Measurements from ENCODE around the gene ASCC1. TPM values are rescaled to one million over a fixed set of nuclear protein-coding genes. Genes with fewer than 3 reads are reported as not detected.

ASCC1 gene
- total and polyA plus RNA-seq, 2 of the 13 experiments (the other 11 are each of a cell fraction or from before 2014, with no cell fraction given): 21.6 to 30.1 TPM

DNA sequence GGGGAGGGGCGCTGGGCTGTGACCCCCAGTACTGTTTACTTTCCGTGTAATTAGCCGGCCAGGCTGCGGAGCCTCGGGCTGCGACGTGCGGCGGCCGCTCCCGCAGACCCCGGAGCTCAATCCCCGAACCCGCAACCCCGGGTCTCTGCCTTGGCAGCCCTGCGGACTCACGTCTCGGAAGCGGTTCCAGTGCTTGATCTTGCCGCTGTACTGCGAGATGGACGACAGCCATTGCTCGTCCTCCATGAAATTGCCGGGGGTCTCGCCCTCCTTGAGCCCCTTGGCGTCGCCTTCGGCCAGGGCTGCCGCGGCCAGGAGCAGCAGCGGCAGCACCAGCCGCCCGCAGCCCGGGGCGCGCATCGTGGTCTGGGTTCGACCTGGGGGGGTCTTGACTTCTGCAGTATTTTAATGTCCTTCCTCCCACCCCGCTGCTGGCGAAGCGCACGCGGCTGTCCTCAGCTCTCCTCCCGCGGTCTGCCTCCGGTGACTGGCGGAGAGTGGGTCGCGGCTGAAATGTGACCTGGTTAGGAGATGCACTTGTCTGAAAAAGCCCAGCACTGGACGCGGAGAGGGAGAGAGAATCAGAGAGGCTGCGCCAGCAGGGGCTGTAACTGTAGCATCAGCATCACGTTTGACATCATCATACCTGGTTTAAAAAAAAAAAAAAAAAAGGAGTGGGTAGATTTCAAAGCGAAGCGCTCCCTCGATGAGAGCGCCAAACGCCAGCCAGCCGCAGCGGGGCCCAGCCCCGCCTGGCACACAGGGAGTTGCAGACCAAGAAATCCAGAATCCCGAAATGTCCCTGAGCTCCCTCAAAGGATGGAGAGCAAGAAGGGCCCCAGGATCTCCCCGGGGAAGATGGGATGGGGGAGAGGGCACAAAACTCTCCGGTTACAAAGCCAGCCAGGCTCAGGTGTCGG, 127.8 kb downstream of the ASCC1 start, which contains the start of gene SPOCK2 (continued):
- TF ChIP-seq, protein P1, sequence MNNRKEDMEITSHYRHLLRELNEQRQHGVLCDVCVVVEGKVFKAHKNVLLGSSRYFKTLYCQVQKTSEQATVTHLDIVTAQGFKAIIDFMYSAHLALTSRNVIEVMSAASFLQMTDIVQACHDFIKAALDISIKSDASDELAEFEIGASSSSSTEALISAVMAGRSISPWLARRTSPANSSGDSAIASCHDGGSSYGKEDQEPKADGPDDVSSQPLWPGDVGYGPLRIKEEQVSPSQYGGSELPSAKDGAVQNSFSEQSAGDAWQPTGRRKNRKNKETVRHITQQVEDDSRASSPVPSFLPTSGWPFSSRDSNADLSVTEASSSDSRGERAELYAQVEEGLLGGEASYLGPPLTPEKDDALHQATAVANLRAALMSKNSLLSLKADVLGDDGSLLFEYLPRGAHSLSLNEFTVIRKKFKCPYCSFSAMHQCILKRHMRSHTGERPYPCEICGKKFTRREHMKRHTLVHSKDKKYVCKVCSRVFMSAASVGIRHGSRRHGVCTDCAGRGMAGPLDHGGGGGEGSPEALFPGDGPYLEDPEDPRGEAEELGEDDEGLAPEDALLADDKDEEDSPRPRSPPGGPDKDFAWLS (CRISPR knock-in tag; IDR thresholded peaks at IDR 0.05; ENCODE audit: borderline replicate concordance): no peak
- TF ChIP-seq SALL2 (CRISPR knock-in tag; IDR thresholded peaks at IDR 0.05): 0 out of 2 replicates have a peak, but pooled peaks have one; percentile 46
- TF ChIP-seq ZNF343 (CRISPR knock-in tag; IDR thresholded peaks at IDR 0.05): no peak
- no peak for TF ChIP-seq HMG20B (CRISPR knock-in tag; conservative IDR thresholded peaks at IDR 0.05)
- TF ChIP-seq ZNF232 (CRISPR knock-in tag; IDR thresholded peaks at IDR 0.05; ENCODE audit: borderline replicate concordance): 0 out of 2 replicates have a peak, but pooled peaks have one; percentile 53
- TF ChIP-seq, protein P2, sequence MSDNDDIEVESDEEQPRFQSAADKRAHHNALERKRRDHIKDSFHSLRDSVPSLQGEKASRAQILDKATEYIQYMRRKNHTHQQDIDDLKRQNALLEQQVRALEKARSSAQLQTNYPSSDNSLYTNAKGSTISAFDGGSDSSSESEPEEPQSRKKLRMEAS (IDR thresholded peaks at IDR 0.05): peak; percentile 60; the same call in 1 of the 2 replicates
- peak; percentile 38 for TF ChIP-seq MED8 (CRISPR knock-in tag; IDR thresholded peaks at IDR 0.05; ENCODE audit: insufficient replicate concordance)
- 0 out of 2 replicates have a peak, but pooled peaks have one; percentile 15 for TF ChIP-seq MED13 (CRISPR knock-in tag; IDR thresholded peaks at IDR 0.05)
- TF ChIP-seq TEAD3 (CRISPR knock-in tag; optimal IDR thresholded peaks at IDR 0.05; ENCODE audit: borderline replicate concordance): no peak
- TF ChIP-seq, protein P3, sequence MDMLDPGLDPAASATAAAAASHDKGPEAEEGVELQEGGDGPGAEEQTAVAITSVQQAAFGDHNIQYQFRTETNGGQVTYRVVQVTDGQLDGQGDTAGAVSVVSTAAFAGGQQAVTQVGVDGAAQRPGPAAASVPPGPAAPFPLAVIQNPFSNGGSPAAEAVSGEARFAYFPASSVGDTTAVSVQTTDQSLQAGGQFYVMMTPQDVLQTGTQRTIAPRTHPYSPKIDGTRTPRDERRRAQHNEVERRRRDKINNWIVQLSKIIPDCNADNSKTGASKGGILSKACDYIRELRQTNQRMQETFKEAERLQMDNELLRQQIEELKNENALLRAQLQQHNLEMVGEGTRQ (IDR thresholded peaks at IDR 0.05; ENCODE audit: low read depth, low read length): no peak
- TF ChIP-seq, protein P3 (CRISPR knock-in tag; IDR thresholded peaks at IDR 0.05; ENCODE audit: borderline replicate concordance): no peak
- TF ChIP-seq, protein P4, sequence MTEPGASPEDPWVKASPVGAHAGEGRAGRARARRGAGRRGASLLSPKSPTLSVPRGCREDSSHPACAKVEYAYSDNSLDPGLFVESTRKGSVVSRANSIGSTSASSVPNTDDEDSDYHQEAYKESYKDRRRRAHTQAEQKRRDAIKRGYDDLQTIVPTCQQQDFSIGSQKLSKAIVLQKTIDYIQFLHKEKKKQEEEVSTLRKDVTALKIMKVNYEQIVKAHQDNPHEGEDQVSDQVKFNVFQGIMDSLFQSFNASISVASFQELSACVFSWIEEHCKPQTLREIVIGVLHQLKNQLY (CRISPR knock-in tag; IDR thresholded peaks at IDR 0.05): no peak
- TF ChIP-seq, protein P5, sequence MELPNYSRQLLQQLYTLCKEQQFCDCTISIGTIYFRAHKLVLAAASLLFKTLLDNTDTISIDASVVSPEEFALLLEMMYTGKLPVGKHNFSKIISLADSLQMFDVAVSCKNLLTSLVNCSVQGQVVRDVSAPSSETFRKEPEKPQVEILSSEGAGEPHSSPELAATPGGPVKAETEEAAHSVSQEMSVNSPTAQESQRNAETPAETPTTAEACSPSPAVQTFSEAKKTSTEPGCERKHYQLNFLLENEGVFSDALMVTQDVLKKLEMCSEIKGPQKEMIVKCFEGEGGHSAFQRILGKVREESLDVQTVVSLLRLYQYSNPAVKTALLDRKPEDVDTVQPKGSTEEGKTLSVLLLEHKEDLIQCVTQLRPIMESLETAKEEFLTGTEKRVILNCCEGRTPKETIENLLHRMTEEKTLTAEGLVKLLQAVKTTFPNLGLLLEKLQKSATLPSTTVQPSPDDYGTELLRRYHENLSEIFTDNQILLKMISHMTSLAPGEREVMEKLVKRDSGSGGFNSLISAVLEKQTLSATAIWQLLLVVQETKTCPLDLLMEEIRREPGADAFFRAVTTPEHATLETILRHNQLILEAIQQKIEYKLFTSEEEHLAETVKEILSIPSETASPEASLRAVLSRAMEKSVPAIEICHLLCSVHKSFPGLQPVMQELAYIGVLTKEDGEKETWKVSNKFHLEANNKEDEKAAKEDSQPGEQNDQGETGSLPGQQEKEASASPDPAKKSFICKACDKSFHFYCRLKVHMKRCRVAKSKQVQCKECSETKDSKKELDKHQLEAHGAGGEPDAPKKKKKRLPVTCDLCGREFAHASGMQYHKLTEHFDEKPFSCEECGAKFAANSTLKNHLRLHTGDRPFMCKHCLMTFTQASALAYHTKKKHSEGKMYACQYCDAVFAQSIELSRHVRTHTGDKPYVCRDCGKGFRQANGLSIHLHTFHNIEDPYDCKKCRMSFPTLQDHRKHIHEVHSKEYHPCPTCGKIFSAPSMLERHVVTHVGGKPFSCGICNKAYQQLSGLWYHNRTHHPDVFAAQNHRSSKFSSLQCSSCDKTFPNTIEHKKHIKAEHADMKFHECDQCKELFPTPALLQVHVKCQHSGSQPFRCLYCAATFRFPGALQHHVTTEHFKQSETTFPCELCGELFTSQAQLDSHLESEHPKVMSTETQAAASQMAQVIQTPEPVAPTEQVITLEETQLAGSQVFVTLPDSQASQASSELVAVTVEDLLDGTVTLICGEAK (IDR thresholded peaks at IDR 0.05): no peak
- TF ChIP-seq, protein P5 (CRISPR knock-in tag; IDR thresholded peaks at IDR 0.05): peak; percentile 23; the same call in 1 of the 2 replicates
- peak; percentile 78 for TF ChIP-seq ZNF777 (CRISPR knock-in tag; IDR thresholded peaks at IDR 0.05)

Data from HepG2 (cell line).